ENCODE measurements around the gene ATP6V0C.
"Not testable (repeated sequence)": the region's sequence is repeated elsewhere in the genome, so short reads cannot be mapped to it uniquely, and the experiment has no call there.

The ATP6V0C gene

DNA sequence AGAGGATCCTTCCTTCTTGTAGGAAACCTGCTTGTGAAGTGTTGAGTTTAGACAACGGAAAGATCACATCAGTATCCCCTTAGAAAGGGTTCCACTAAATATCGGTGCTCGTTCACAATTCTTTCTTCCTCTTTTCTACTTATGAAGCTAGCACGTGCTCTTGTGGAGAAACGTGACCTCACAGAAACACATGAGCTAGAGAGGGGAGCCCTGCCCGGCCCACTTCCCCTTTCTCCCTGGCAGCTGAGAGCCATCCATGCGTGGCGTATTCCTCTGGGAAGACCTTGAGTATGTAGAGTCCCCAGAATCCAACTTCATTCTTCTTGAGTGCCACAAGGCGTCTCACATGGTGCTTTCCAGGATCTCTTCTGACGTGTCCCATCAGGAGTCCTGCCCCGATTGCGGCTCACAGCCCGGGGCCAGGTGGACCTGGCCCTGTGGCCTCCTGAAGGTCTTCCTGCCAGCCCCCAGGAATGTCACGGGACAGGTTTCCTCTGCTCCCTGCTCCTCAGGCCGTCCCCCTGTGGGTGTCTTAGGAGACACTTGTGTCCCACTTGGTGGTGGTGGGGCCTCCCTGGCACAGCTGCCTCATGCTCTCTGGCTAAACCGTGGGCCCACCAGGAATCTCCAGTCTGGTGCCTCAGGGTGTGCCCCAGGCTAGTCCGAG, 46.5 kb downstream of the ATP6V0C start:
- DNase-seq, result not testable (repeated sequence)

DNA sequence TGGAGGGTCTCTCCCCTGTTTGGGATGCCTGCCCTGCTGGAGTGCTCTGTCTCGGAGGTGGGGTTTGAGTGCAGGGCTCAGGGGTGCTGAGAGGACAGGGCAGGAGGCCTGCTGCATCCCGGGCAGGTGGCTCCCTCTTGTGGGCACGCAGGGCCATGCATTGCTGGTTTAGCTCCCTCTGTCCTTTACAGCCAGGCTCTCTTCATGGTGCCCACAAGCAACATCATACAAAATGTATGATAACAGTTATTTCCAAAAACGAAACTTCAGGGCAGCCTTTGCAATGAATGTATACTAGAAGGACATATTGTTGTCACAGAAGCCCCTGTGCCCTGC, 47.0 kb downstream of the ATP6V0C start:
- DNase-seq, result peak; percentile 53

- not testable (repeated sequence) for DNase-seq
These were observed 53.8 kb downstream of the ATP6V0C start for GRCh38 chr16:2567506-2567905.

GRCh38 chr16:2568573-2568972, 54.8 kb downstream of the ATP6V0C start:
- not testable (repeated sequence) for DNase-seq

Measured in activated T-cell treated with anti-CD3 and anti-CD28 coated beads for 4 hours (primary cell).